ENCODE results near the gene MTSS2. TPM values are rescaled to one million over a fixed set of nuclear protein-coding genes. Genes with fewer than 3 reads are reported as not detected.
A peak's percentile ranks its signal among the peaks of the same experiment; 100 is the strongest.

MTSS2 gene
- total and polyA plus RNA-seq, 2 donors from 2014 or later, result 19.2 to 33.0 TPM

GRCh38 chr16:70715055-70715858 lies 29.4 kb upstream of the MTSS2 start:
- peaks cover 0 to 4% (median 0%) of the 10 kb centered on the region in 3 donors for H3K9me3 ChIP-seq (ENCODE audit: control insufficient read depth in 2 of 3, insufficient read depth in 1 of 3, low read length in 3 of 3)
- H3K4me3 ChIP-seq (ENCODE audit: low read length in 3 of 3), result peak overlapping the region in 1 of 3 donors; percentile 23
- H3K36me3 ChIP-seq (ENCODE audit: control insufficient read depth in 2 of 3, insufficient read depth in 3 of 3, low read length in 3 of 3), result peaks cover 0 to 5% (median 0%) of the 10 kb centered on the region in 3 donors
- peak; percentile 93 to 97 (median 96) for DNase-seq
- H3K27ac ChIP-seq (ENCODE audit: low read depth in 2 of 2, low read length in 2 of 2), result peak overlapping the region; percentile 93 to 97
- H3K4me1 ChIP-seq (ENCODE audit: control insufficient read depth in 2 of 3, insufficient read depth in 2 of 3, low read depth in 1 of 3, low read length in 3 of 3), result peaks cover 7 to 47% (median 35%) of the 10 kb centered on the region in 3 donors
- FAIRE-seq, result no peak
- H3K9ac ChIP-seq (ENCODE audit: low read length in 3 of 3), result peak overlapping the region in 1 of 3 donors; percentile 24
- TF ChIP-seq, protein P1, sequence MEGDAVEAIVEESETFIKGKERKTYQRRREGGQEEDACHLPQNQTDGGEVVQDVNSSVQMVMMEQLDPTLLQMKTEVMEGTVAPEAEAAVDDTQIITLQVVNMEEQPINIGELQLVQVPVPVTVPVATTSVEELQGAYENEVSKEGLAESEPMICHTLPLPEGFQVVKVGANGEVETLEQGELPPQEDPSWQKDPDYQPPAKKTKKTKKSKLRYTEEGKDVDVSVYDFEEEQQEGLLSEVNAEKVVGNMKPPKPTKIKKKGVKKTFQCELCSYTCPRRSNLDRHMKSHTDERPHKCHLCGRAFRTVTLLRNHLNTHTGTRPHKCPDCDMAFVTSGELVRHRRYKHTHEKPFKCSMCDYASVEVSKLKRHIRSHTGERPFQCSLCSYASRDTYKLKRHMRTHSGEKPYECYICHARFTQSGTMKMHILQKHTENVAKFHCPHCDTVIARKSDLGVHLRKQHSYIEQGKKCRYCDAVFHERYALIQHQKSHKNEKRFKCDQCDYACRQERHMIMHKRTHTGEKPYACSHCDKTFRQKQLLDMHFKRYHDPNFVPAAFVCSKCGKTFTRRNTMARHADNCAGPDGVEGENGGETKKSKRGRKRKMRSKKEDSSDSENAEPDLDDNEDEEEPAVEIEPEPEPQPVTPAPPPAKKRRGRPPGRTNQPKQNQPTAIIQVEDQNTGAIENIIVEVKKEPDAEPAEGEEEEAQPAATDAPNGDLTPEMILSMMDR (IDR thresholded peaks at IDR 0.05; ENCODE audit: borderline replicate concordance, extremely low read depth, insufficient read depth), result no peak
- intact Hi-C loops (cut with DNase I), result no loop called here
- H3K27me3 ChIP-seq (ENCODE audit: control insufficient read depth, insufficient read depth, low read length), result no peaks in the 10 kb centered on the region

DNA sequence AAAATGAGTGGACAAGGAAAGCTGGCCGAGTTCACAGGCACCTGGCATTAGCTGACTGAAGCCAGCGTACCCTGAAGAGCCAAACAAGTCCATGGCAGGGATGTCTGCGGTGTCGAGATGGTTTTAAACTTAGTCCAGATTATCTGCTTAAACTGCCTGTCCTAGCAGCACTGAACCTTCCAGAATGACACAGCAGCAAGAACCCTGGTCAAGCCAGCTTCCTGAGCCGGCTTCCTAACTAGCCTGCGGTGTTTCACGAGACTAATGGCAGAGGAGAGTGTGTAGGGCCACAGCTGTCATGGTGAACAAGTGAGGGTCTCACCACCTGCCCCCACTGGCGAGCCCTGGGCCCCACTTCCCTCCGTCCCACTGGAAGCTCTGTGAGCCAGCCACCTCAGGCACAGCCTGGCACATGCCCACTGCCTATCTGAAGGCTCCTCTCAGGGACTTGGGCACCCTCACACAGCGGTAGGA lies 28.8 kb upstream of the MTSS2 start:
- peak overlapping the region; percentile 93 to 97 for H3K27ac ChIP-seq (ENCODE audit: low read depth in 2 of 2, low read length in 2 of 2)
- DNase-seq (peak in 1 of 5 donors; percentile 32), FAIRE-seq (no peak)
- peaks cover 7 to 53% (median 42%) of the 10 kb centered on the region in 3 donors for H3K4me1 ChIP-seq (ENCODE audit: control insufficient read depth in 2 of 3, insufficient read depth in 2 of 3, low read depth in 1 of 3, low read length in 3 of 3)
- intact Hi-C loops (cut with DNase I), result no loop called here
- H3K36me3 ChIP-seq (ENCODE audit: control insufficient read depth in 2 of 3, insufficient read depth in 3 of 3, low read length in 3 of 3), result peaks cover 0 to 3% (median 0%) of the 10 kb centered on the region in 3 donors
- H3K9ac ChIP-seq (ENCODE audit: low read length in 3 of 3), result peak overlapping the region in 2 of 3 donors; percentile 6 to 24
- no peaks in the 10 kb centered on the region for H3K27me3 ChIP-seq (ENCODE audit: control insufficient read depth, insufficient read depth, low read length)
- H3K9me3 ChIP-seq (ENCODE audit: control insufficient read depth in 2 of 3, insufficient read depth in 1 of 3, low read length in 3 of 3), result peaks cover 0 to 3% (median 0%) of the 10 kb centered on the region in 3 donors
- H3K4me3 ChIP-seq (ENCODE audit: low read length in 3 of 3), result no peak overlapping the region
- TF ChIP-seq, protein P1 (IDR thresholded peaks at IDR 0.05; ENCODE audit: borderline replicate concordance, extremely low read depth, insufficient read depth), result no peak

- peaks cover 7 to 61% (median 45%) of the 10 kb centered on the region in 3 donors for H3K4me1 ChIP-seq (ENCODE audit: control insufficient read depth in 2 of 3, insufficient read depth in 2 of 3, low read depth in 1 of 3, low read length in 3 of 3)
- TF ChIP-seq, protein P1 (IDR thresholded peaks at IDR 0.05; ENCODE audit: borderline replicate concordance, extremely low read depth, insufficient read depth), result no peak
These were observed 28.0 kb upstream of the MTSS2 start for GRCh38 chr16:70713824-70714223.

More at GRCh38 chr16:70713824-70714223, 28.0 kb upstream of the MTSS2 start:
- no peaks in the 10 kb centered on the region for H3K36me3 ChIP-seq (ENCODE audit: control insufficient read depth in 2 of 3, insufficient read depth in 3 of 3, low read length in 3 of 3)
- no peak overlapping the region for H3K9ac ChIP-seq (ENCODE audit: low read length in 3 of 3)
- H3K27me3 ChIP-seq (ENCODE audit: control insufficient read depth, insufficient read depth, low read length), result no peaks in the 10 kb centered on the region
- FAIRE-seq, result no peak
- no peak overlapping the region for H3K4me3 ChIP-seq (ENCODE audit: low read length in 3 of 3)
- peak overlapping the region; percentile 93 to 97 for H3K27ac ChIP-seq (ENCODE audit: low read depth in 2 of 2, low read length in 2 of 2)
- no peaks in the 10 kb centered on the region for H3K9me3 ChIP-seq (ENCODE audit: control insufficient read depth in 2 of 3, insufficient read depth in 1 of 3, low read length in 3 of 3)
- DNase-seq, result peak in 1 of 5 donors; percentile 57
- intact Hi-C loops (cut with DNase I), result no loop called here

Measured in kidney (tissue), 14 donors.